CD4-positive, alpha-beta T cell treated with Interleukin-2 at 100 ng/mL for 4 hours (primary cell): ENCODE results near the gene SLC25A24.
"Not testable (repeated sequence)": the region's sequence is repeated elsewhere in the genome, so short reads cannot be mapped to it uniquely, and the experiment has no call there.

Source experiments
- DNase-seq: peaks from one replicate; pipeline ENCODE4 v3.0.0-alpha.2; 2020; ENCODE audit warnings: low spot score

Gene SLC25A24

DNA sequence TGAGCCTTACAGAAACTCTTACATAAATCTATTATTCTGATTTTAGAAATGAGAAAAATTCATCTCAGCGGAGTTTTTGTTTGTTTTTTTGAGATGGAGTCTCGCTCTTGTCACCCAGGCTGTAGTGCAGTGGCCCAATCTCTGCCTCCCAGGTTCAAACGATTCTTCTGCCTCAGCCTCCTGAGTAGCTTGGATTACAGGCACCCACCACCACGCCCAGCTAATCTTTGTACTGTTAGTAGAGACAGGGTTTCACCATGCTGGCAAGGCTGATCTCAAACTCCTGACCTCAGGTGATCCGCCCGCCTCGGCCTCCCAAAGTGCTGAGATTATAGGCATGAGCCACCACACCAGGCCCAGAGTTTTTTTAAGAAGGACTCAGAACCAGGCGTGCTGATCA, 60.6 kb downstream of the SLC25A24 start:
- not testable (repeated sequence) for DNase-seq

DNA sequence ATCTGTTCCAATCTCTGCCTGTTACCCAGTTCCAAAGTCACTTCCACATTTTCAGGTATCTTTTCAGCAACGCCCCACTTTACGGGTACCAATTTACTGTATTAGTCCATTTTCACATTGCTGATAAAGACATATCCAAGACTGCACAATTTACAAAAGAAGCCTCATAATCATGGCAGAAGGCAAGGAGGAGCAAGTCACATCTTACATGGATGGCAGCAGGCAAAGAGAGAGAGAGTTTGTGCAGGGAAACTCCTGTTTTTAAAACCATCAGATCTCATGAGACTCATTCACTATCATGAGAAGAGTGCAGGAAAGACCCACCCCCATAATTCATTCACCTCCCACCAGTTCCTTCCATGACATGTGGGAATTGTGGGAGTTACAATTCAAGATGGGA, 67.0 kb downstream of the SLC25A24 start:
- not testable (repeated sequence) for DNase-seq

DNA sequence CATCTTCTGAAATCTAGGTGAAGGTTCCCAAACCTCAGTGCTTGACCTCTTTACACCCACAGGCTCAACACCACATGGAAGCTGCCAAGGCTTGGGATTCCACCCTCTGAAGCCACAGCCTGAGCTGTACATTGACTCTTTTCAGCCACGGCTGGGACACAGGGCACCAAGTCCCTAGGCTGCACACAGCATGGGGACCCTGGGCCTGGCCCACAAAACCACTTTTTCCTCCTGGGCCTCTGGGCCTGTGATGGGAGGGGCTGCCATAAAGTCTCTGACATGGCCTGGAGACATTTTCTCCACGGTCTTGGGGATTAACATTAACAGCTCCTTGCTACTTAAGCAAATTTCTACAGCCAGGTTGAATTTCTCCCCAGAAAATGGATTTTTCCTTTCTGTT, 67.8 kb downstream of the SLC25A24 start:
- not testable (repeated sequence) for DNase-seq

DNA sequence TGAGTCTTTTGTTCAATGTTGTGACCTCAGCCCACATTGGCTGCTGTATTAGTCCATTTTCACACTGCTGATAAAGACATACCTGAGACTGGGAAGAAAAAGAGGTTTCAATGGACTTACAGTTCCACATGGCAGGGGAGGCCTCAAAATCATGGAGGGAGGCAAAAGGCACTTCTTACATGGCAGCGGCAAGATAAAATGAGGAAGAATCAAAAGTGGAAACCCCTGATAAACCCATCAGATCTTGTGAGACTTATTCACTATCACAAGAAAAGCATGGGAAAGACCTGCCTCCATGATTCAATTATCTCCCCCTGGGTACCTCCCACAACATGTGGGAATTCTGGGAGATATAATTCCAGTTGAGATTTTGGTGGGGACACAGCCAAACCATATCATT, 68.9 kb downstream of the SLC25A24 start:
- not testable (repeated sequence) for DNase-seq

DNA sequence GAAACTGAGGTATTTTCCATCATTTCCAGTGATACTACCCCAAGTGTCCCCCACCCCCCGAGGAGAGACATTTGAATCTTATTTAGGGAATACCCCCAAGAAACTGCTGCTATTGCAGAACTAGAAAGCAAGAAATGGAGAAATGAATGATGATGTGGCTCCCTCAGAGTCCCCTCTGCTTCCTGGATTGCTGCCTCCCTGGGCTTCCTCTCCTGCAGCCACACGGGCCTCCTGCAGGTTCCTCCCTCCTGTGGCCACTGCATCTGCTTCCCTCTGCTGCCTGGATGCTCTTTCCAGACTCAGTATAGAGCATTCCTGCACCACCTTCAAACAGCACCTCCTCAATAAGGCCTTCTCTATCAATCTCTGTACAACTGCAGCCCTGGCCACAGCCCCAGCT, 69.3 kb downstream of the SLC25A24 start:
- no peak for DNase-seq

DNA sequence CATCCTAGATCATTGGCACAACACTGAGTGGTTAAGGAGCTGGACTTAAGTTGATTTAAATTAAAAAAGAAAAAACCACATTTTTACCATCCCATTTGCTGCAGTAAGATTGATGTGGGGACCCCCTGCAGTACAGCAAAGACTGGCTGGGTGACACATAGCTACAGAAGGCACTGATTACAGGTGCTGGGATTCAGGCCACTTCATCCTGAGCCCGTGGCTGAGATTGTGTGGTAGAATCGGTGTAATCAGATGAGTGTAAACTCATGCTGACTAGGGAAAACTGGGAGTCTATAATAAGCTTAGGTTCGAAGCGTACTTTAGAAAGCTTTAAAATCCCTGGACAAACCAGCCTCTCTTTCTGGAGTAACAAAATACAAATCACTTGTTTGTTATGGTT, 70.1 kb downstream of the SLC25A24 start:
- no peak for DNase-seq

DNA sequence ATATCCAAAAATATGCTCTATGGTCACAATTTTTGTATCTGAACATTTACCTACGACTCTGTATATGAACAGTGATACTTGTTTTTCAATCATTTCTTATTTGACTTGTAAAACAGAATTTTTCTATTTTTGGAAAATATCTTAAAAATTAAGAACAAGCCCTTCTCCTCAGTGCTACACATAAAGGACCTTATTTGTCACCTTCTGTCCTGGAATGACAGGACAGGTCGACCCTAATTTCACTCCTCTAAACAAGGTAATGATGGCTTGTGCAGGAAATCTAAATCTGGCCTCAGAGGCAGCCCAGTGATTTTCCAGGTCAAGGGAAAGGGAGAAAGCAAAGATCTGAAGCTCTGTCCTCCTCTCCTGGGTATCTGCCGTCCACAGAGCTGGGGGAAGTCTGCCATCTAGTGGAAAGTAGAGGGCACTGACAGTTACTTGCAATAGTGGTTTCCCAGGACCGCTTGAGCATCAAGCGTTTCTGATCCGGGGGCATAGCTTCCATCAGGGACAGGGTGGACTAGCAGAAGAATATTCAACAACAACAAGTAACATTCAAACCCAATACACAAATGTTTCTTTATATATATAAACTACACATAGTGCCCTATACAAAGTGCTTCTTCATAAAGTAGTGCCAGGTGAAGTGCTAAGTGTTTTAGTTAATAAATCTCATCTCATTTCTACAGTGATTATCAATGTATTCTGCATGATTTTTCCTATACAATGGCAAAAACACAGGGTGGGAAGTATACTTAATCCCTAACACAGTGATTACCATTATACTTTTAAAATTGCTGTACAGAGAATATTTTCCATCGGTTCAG, 74.6 kb downstream of the SLC25A24 start:
- DNase-seq: peak; percentile 79

DNA sequence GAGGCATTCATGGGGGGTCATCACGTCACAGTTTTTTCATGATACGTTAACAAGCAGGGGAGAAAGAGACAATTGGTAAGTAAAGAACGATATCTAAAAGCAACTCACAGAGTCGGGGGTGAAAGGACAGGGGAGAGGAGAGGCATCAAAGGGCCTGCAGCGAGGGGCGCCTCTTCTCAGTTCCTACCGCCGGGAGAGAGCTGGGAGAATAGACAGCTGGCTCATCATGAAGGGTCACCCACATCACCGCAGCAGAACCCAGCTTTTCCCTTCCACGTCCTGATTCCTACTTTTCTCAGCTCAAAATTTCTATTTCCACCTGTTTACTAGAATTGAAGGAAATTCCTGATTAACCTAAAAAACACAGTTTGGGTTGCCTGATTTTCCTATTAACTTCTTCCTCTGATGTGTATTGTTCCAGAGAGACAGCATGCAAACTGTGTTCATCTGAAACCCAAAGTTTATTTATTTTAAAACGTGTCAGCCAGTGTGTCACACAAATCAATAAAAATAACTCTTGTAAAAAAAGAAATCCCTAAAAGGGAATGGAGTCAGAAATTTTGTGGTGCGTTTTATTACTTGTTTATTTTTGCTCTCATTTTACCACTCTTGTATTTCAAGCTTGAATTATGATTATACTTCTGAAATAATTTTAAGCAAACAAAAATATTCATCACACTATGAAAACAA, 75.4 kb downstream of the SLC25A24 start:
- no peak for DNase-seq

DNA sequence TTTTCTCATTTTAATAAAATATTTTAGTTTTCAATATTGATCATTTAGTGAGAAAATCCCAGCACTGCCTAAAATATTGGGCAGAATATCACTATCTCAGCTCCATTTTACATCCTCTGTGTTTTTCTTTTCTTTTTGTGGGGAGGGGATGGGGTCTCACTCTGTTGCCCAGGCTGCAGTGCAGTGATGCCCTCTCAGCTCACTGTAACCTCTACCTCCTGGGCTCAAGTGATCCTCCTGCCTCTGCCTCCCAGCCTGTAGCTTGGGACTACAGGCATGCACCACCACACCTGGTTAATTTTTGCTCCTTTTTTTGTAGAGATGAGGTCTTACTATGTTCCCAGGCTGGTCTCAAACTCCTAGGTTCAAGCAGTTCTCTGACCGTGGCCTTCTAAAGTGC, 76.1 kb downstream of the SLC25A24 start:
- no peak for DNase-seq

DNA sequence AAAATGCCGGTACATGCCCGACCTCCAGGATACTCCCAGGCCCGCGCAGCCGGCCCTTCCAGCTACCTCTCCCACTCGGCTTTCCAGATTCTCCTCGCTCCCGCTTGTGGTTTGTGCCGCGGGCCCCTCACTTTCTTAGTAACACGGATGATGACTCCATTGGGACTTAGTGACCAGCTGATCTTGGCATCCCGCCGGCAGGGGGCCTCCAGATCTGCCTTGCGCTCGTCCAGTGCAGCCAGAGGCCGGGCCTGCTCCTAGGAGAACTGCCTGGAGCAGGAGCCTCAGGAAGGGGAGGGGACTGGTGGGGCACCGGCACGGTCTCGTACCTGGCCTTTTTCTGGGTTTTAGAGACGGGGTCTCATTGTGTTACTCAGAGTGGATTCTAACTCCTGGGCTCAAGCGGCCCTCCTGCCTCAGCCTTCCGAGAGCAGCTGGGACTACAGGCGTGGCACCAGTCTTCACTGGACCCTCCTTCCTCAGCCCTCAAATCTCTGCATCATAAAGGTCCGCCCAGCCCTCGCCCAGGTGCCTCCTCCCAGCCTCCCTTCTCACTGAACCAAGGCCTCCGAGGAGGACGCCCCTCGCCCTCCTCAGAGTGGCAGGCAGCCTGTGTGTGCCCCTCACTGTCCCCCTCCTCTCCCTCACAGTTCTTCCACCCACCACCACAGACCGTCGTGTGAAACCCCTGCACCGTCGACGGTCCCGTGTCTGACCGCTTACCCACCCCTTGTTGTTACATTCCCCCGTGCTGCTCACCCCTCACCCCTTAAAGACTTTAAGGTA, 78.6 kb downstream of the SLC25A24 start:
- DNase-seq: no peak

DNA sequence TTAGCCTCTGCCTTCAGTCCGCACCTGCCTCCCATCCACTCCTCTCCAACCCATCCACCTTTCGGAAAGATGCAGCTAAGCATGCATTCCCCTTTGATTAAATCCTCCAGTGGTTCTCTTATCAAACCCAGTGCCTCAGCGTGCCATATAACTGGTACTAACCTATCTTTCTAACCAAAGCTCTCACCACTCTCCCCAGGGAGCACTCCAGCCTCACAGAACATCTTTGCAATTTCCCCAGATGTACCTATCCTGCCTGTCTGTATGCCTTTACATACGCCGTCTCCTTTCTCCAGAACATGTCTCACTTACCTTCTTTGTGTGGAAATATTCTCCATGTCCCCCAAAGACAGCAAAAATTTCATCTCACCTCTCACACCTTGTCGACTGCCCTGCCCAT, 80.0 kb downstream of the SLC25A24 start:
- no peak for DNase-seq

DNA sequence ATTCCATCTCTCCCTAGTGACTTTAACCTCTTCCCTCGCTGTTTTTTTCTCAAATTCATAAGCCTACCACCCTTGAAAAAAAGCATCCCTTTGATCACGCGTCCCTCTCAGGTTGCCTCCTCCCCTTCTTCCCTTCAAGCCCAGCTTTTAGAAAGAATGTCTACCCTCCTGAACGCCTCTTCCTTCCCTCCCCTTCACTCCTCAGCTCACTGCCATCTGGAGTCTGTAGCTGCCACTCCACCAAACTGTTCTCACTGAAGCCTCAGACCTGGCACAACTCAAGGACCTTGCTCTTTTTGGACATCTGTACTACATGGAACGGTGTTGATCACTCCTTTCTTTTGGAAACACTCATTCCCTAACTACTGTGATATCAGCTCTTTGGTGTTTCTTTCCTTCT, 80.6 kb downstream of the SLC25A24 start:
- DNase-seq: no peak

DNA sequence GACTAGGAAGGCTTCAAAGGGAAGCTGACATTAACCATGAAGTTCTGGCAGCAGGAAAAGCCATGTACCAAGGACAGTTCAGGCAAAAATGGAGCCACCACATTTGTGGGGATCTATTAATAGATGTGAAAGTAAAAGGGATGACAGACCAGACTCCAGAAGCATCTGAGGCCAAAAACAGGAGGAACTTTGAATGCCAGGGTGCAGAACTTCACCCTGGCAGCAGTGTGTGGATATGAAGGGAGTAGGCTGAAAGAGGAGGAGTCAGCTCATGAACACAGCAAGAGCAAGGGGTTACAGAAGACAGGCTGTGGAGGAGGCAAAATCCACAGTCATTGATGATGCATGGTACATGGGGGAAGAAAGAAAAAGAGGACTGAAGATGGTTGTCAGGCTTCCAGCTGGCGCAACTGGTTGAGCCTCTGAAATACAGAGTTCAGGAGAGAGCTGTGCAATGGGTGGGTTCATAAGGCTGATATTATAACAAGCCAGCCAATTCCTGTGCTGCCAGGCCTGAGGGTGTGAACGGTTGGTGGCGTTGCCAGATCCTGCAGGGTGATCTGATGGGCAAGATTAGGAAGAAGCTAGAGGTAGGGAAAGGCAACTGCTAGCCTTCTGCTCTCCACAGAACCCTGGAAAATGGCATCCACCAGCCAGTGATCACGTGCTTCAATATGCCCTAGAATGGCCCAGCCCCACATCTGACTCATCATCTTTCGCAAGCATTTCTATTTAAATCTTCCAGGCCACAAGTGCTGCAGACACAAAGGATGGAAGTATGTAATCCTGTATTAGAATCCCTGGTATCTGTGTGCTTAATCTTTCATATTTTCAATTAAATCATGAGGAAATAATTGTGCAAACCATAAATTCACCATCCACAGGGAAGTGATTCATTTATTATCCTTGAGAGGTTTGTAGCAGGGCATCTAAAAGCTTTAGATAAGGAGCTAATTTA, 81.9 kb downstream of the SLC25A24 start:
- DNase-seq: no peak

DNA sequence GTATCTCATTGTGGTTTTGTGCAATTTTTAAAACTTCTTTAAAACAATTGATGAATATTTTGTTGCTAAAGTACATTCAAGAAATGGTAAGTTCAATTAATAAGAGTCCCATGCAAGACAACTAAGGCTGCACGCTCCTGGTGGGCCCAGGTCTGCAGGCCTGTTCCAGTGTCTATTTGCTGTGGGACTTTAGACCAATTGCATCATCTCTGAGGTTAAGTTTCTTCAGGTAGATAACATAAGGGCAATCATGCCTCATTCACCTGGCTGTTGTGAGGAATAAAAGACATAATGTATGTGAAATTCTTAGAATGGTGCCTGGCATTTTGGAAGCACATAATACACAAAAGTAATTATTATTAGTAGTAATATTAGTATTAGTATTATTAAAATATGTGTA, 82.9 kb downstream of the SLC25A24 start:
- DNase-seq: no peak

DNA sequence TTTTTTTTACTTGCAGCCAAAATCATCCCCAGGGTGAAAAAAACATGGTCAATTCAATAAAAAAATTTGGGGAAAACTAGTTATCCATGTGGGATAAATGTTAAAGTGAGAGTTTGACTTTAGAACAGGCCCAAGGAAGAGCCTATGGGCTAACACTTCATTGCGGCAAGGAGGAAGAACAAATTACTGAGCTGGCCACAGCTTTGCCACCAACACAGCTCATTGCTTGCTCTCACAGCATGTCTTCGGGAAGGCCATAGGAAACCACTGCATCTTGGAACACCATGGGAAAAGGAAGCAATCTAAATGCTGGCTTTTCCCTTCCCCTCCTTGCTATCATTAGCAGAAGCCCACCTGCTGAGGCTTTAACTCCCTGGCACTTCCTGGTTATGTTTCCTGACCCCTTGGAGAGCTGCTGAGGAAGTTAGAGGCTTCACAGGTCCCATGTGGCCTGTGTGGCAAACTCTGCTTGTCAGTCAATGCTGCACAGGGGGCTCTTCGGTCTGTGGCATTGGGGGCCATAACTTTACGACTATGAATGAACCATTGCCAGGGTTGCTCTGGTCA, 86.0 kb downstream of the SLC25A24 start:
- DNase-seq: no peak

DNA sequence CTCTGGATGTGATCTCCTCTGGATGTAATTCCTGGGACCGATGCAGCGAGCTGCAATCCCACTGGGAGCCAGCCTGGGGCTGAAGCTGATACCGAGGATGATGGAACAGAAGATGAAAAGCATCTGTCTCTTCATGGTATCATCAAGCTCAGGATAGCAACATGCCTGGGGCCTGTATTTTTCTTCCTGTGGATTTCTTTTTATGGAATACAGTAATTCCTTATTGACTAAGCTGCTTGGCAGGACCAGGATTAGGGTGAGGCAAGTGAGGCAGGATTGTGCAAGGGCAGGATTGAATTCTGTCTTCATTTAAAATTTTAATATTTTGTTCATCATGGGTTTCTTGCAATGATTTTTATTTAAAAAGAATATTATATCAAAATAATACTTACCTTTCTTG, 86.6 kb downstream of the SLC25A24 start:
- no peak for DNase-seq

DNA sequence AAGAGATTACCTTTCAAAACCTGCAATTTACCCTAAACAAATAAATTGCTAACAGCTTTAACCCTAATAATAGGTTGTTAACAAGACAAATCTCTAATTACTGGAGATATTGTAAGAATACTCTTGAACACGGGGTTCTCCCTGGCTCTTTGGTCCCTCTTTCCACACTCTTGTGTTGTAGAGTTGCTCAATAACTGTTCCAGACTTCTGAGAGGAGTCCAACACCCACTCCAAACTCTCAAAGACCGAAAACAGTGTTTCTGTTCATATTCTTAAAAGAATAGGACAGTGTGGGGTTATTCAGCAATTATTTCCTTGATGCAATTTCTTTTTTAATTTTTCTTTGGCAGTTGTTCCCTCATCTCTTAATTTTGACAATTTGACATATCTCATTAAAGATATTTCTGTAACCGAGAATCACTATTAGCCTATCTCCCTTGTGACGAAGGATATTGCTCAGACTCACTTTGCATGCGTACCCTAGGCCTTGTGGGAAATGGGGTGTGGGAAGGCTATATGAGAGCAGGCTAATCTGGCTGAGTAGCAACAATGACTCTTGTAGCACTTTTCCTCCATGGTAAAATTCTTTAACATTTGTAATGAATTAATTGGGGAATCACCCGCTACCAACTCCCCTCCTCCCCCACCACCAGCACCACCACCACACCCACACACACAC, 90.7 kb downstream of the SLC25A24 start:
- no peak for DNase-seq

DNA sequence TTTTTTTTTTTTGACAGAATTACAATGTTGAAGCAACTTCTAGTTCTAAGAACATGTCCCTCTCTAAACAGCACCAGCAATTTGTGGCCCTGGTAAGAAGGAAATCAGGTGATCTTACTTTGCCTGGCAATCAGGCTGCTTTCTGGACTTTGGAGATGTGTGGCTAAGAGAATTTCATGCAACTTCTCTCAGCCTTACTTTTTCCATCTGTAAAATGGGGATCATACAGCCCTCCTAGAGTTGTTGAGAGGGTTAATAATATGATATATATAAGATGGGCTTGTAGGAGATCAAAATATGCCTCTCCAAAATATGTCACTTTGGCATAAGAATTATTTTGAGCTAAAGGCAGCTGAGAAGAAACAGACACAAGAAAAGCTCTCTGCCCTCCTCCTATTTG, 92.0 kb downstream of the SLC25A24 start:
- no peak for DNase-seq

DNA sequence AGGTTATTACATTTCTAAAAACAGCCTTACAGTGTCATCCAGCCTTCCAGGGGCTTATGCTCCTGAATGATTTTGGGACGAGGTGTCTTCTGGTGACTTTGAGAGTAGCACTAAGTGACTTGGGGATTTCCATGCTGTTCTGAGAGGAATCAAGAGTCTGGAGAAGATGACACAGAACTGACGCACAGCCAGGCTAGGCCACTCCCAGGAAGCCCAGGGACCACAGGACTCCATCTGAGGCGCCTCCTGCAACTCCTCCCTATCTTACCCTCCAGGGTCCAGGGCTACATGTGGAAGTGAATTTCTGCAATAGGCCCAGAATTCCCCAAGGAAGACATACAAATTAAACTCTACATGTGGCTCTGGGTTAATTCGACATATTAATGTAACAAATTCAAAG, 92.5 kb downstream of the SLC25A24 start:
- peak; percentile 34 for DNase-seq

DNA sequence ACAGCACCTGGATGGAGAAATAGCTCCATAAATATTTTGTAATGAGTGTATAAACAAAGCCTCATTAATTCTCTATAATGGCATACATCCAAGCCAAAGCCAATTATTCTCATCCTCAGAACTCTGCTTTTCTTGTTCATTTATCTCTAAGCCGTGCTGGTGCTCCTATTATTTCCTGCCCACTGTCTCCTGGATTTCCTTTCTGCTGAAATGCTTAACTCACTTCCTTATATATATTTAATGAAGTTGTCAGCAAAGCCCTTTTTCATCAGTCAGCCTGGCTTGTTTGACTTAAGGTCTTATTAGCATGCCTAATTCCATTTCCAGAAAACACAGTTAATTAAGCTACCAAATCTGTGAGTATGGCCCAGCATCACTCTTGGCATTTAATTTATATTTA, 93.4 kb downstream of the SLC25A24 start:
- DNase-seq: no peak

DNA sequence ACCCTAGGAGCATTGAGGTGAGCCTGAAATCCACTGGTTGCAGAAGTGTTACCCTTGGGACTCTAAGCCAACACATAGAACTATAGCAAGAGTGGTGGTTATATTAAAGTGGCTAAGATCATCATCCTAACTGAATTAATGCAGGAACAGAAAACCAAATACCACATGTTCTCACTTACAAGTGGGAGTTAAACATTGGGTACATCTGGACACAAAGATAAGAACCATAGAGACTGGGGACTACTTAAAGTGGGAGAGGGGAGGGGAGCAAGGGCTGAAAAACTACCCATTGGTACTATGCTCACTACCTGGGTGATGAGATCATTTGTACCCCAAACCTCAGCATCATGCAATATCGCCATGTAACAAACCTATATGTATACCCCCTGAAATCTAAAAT, 100.0 kb downstream of the SLC25A24 start:
- DNase-seq: no peak
